Erythroblast (primary cell): Measurements from ENCODE around the gene ZNF668.

Experiments used
- GATA1 ChIP-seq: IDR thresholded peaks from 2 replicates; pipeline ENCODE4 v1.6.1; 2011; ENCODE audit warnings: low read depth, mild to moderate bottlenecking, control low read depth, low read length, moderate library complexity
- POLR2A ChIP-seq: IDR thresholded peaks from 2 replicates; pipeline ENCODE4 v1.6.1; 2011; ENCODE audit warnings: mild to moderate bottlenecking, low read length

GRCh38 chr16:31087481-31087880, 13.4 kb upstream of the ZNF668 start:
- TF ChIP-seq POLR2A (no peak), GATA1 (no peak)
